Right atrium auricular region (tissue), 2 donors: ENCODE data around the gene PRX. TPM values are rescaled to one million over a fixed set of nuclear protein-coding genes. Genes with fewer than 3 reads are reported as not detected.

ENCODE experiments used
- DNase-seq: peaks from one replicate; pipeline ENCODE4 v3.0.0-alpha.2; 2019; ENCODE audit warnings: low spot score
- H3K27ac ChIP-seq, 2 donors: fragments of 200-600 bp; sonication (generic); 1 replicate in 1 of 2; 2 replicates in 1 of 2; pipeline ENCODE4 v1.5.1; 2016 to 2019
- H3K27me3 ChIP-seq, 2 donors: fragments of 200-600 bp; sonication (generic); one replicate each; pipeline versions ENCODE4 v1.5.1 to v1.6.0; 2017 to 2019
- H3K36me3 ChIP-seq: fragments of 200-600 bp; sonication (generic); one replicate; pipeline ENCODE4 v1.5.1; 2016
- H3K4me1 ChIP-seq, 2 donors: fragments of 200-600 bp; sonication (generic); one replicate each; pipeline versions ENCODE4 v1.5.1 to v1.6.0; 2017 to 2019
- H3K4me3 ChIP-seq, 2 donors: fragments of 200-600 bp; sonication (generic); 1 replicate in 1 of 2; 2 replicates in 1 of 2; pipeline ENCODE4 v1.5.1; 2017 to 2019; ENCODE audit warnings: mild to moderate bottlenecking in 1 of 2, moderate library complexity in 1 of 2
- H3K9me3 ChIP-seq, 2 donors: fragments of 200-600 bp; sonication (generic); one replicate each; pipeline ENCODE4 v1.5.1; 2019
- CTCF ChIP-seq, 2 donors: fragments of 200-600 bp; sonication (generic); IDR thresholded peaks; one replicate each; pipeline ENCODE4 v1.5.1; 2019; ENCODE audit warnings: antibody characterized with exemption in 2 of 2
- total RNA-seq, 2 donors: library from RNA; depleted of rRNA; stranded (reverse); fragments of >200 nt; gene quantifications; one replicate each; pipeline ENCODE4 v1.1.0, GENCODE V29; 2016

The PRX gene
- total RNA-seq, 2 donors from 2014 or later, result 4.8 to 5.1 TPM

DNA sequence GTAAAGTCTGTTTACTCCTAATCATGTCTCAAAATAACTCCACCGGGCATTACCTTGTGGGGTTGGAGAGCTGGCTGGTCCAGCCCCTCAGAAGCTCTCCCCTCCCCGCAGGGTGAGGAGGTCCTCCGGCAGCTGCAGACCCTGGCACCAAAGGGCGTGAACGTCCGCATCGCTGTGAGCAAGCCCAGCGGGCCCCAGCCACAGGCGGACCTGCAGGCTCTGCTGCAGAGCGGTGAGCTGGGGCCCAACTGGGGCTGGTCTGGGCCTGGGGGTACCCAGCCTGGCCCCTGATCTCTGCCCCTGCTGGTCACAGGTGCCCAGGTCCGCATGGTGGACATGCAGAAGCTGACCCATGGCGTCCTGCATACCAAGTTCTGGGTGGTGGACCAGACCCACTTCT is 43.4 kb downstream of the PRX start:
- Histone ChIP-seq H3K27ac (no peak overlapping the region), H3K36me3 (peaks cover 62% of the 10 kb centered on the region), H3K4me1 (peaks cover 0 to 15% of the 10 kb centered on the region in 2 donors), H3K27me3 (no peaks in the 10 kb centered on the region), H3K4me3 (no peak overlapping the region), H3K9me3 (no peaks in the 10 kb centered on the region)
- no peak for DNase-seq
- TF ChIP-seq CTCF (IDR thresholded peaks at IDR 0.05), result no peak

GRCh38 chr19:40367577-40368434 is 45.4 kb downstream of the PRX start:
- DNase-seq, result no peak
- H3K36me3 ChIP-seq, result peaks cover 42% of the 10 kb centered on the region
- H3K27ac ChIP-seq, result no peak overlapping the region
- H3K9me3 ChIP-seq, result no peaks in the 10 kb centered on the region
- no peaks in the 10 kb centered on the region for H3K27me3 ChIP-seq
- H3K4me3 ChIP-seq, result no peak overlapping the region
- peaks cover 0 to 15% of the 10 kb centered on the region in 2 donors for H3K4me1 ChIP-seq
- TF ChIP-seq CTCF (IDR thresholded peaks at IDR 0.05), result no peak

DNA sequence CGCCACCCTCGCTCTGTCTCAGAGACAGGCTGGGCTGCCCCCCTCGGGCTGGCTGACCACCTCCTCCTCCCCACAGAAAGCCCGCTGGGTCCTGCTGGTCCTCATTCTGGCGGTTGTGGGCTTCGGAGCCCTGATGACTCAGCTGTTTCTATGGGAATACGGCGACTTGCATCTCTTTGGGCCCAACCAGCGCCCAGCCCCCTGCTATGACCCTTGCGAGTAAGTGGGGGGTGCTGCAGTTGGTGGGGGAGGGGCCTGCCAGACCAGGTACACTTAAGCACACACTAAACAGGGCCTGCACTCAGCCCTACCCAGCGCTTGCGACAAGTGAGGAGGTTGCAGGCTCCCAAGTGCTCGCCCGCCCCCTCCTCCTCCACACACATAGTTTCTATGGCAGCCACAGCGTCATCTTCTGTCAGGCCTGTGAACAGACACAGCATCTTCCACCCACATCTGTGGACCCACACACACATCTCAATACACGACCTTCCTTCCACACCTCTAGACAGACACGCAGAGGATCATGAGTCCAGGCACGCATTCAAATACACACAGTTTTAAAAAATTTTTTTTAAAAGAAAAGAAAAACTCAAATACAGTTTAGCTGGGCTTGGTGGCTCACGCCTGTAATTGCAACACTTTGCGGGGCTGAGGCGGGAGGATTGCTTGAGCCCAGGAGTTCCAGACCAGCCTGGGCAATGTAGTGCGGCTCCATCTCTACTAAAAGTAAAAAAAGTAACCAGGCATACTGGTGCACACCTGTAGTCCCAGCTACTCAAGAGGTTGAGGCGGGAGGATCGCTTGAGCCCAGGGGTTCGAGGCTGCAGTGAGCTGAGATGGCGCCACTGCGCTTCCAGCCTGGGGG is 46.2 kb downstream of the PRX start:
- H3K4me3 ChIP-seq, result no peak overlapping the region
- H3K27me3 ChIP-seq, result no peaks in the 10 kb centered on the region
- no peak overlapping the region for H3K27ac ChIP-seq
- no peak for DNase-seq
- no peaks in the 10 kb centered on the region for H3K9me3 ChIP-seq
- H3K4me1 ChIP-seq, result peaks cover 0 to 15% of the 10 kb centered on the region in 2 donors
- H3K36me3 ChIP-seq, result peaks cover 34% of the 10 kb centered on the region
- no peak for TF ChIP-seq CTCF (IDR thresholded peaks at IDR 0.05)

GRCh38 chr19:40365613-40366401 is 47.4 kb downstream of the PRX start:
- DNase-seq, result no peak
- TF ChIP-seq CTCF (IDR thresholded peaks at IDR 0.05), result no peak
- peaks cover 24% of the 10 kb centered on the region for H3K36me3 ChIP-seq
- H3K4me3 ChIP-seq, result peak overlapping the region; percentile 24 to 45
- H3K27ac ChIP-seq, result peak overlapping the region; percentile 4 to 40
- H3K9me3 ChIP-seq, result no peaks in the 10 kb centered on the region
- H3K4me1 ChIP-seq, result peaks cover 0 to 15% of the 10 kb centered on the region in 2 donors
- H3K27me3 ChIP-seq, result no peaks in the 10 kb centered on the region

- Histone ChIP-seq H3K4me3 (peak overlapping the region in 1 of 2 donors; percentile 45), H3K36me3 (peaks cover 16% of the 10 kb centered on the region), H3K27ac (no peak overlapping the region), H3K4me1 (peaks cover 0 to 15% of the 10 kb centered on the region in 2 donors), H3K27me3 (no peaks in the 10 kb centered on the region), H3K9me3 (no peaks in the 10 kb centered on the region)
- DNase-seq, result no peak
- TF ChIP-seq CTCF (IDR thresholded peaks at IDR 0.05), result no peak
These were observed 48.2 kb downstream of the PRX start for GRCh38 chr19:40365010-40365409.
